GM04504 (cell line): ENCODE measurements around the gene VPS50.

ENCODE experiments used
- DNase-seq: peaks from one replicate; pipeline ENCODE4 v3.0.0-alpha.2; 2012; ENCODE audit warnings: low read depth

The VPS50 gene, protein sequence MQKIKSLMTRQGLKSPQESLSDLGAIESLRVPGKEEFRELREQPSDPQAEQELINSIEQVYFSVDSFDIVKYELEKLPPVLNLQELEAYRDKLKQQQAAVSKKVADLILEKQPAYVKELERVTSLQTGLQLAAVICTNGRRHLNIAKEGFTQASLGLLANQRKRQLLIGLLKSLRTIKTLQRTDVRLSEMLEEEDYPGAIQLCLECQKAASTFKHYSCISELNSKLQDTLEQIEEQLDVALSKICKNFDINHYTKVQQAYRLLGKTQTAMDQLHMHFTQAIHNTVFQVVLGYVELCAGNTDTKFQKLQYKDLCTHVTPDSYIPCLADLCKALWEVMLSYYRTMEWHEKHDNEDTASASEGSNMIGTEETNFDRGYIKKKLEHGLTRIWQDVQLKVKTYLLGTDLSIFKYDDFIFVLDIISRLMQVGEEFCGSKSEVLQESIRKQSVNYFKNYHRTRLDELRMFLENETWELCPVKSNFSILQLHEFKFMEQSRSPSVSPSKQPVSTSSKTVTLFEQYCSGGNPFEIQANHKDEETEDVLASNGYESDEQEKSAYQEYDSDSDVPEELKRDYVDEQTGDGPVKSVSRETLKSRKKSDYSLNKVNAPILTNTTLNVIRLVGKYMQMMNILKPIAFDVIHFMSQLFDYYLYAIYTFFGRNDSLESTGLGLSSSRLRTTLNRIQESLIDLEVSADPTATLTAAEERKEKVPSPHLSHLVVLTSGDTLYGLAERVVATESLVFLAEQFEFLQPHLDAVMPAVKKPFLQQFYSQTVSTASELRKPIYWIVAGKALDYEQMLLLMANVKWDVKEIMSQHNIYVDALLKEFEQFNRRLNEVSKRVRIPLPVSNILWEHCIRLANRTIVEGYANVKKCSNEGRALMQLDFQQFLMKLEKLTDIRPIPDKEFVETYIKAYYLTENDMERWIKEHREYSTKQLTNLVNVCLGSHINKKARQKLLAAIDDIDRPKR

DNA sequence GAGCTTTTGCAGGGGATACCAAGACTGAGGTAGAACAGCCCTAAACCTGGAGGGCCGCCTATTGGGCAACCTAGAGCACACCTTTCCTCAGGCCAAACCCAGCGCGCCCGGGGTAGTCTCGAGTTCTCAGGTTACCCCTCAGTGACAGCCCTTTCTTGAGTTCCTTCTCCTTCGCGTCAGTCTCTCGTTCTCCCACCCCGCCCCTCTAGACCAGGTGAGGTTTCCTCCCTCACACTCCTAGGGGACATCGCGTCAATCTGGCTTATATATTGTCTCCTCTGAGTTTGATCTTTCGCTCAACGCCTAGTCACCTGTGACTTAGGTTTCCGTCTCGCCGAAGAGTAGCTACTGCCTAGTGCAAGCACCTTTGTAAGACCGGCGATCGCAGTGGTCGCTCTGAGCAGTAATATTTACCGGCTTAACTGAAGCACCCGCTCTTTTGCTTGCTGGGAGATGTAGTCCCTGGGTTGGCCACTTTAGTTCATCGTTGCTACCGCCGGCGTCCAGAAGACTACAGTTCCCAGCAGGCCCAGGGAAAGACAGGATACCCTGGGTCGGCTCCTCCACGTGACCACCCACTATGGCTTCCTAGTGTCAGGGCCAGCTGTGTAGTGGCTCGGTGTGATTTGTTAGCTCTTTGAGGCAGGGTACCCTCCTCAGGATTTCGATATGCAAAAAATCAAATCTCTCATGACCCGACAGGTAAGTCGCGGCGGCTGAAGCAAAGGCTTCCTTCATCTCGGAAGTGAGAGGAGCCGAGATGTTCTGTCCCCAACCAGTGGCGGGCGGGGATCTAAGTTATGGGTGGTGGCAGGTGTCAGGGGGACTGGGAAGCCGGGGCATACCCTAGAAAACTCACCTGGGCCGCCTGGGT is at the start of gene VPS50:
VPS50 (plus strand) TSS at position 568 of the 874 bp plus-strand sequence; CDS start at position 670, 102 bp downstream.
- DNase-seq: peak; percentile 90

DNA sequence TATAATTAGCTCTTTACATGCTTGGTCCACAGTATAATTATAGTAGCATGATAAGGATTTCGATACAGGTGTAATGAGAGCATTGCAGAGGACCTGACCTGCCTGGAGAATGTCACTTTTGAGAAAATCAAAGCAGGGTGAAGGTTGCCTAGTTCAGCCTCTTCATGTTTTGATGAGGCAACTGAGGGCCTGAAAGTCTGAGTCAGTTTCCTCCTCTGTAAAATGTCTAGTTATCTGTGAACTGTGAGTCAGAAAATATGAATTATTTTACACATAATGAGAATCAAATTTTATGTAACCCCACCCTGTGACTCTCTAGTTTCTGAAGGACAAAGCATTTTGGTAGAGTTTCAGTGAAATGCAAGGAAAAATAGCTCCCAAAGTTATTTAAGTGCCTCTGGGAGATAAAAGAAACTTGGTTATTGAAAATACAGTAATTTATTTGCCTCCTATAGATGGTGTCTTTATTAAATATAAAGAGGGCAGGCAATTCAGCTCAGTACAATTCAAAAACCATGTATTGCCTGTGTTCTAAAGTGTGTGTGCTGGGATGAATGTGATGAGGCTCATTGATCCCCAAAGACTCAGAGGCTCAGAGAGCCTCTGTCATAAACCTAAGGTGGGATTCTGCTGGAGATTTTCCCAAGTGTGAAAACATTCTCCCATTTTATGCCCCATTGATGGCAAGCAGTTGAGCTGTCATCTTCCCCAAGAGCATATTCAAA is 46.7 kb upstream of the VPS50 start:
- DNase-seq: peak; percentile 6

DNA sequence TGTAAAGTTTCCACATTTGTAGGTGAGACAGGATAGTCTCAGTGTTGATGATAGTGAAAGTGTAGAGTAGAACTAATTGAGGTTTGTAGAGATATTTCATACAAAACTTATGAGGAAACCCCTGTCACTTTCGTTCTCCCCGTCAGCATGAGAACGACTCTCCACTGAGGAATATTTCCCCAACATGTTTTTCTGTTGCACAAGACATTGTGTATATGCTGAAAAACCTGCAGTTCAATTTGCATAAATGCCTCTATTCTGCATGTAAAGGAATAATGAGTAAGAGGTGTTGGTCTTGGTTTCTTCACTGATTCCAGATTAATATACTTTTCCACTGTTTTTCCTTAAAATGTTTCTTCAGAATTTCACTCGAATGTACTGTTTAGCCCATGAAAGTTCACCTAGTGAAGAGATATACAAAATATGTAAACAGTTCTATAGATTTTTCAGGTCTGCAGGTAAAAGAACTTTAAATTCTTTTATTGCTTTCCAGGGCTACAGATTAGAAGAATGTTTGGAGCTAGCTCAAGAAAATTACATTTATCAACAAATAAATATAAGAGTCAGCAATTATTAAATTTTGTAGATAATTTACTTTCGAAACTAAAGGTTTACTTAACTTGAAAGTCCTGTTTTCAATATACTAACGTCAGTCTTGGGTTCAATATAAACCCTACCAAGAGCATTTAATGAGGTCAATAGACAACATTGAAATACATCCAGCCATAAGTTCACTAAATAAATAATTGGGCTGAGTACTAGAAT is 43.1 kb upstream of the VPS50 start:
- no peak for DNase-seq

DNA sequence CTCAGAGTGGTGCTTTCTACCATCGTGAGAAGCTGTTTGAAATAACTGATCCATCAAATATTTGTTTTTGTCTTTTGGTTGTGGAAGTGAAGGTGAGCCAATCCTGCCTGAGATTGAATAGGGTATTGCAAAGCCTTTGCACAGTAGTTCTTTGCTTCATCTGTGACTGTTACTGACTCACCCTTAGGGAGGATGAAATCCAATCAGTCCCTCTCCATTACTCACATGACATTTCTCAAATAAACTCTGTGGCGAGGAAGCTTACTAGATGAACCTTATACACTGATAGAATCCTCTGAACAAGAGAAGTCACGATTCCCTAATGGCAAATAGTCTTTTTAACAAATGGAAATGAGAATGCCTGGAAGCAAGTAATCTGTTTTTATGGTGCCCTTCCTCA is 37.8 kb upstream of the VPS50 start:
- peak; percentile 3 for DNase-seq

DNA sequence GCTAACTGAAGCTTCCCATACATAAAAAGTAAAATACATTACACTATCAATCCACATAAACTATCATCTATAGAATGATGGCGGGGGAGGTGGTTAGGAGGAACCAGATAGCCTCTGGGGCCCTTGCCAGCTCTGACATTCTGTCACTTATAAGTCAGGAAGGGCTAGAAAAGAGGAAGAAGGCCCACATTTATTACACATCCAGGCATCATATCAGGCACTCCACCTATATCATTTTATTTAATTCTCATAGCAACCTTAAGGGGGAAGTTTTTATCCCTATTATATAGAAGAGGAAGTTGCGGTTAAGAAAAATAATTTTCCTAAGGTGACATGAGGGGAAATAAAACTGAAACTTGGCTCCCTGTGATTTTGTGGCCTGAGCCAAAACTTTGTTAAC is 35.8 kb upstream of the VPS50 start:
- DNase-seq: no peak

DNA sequence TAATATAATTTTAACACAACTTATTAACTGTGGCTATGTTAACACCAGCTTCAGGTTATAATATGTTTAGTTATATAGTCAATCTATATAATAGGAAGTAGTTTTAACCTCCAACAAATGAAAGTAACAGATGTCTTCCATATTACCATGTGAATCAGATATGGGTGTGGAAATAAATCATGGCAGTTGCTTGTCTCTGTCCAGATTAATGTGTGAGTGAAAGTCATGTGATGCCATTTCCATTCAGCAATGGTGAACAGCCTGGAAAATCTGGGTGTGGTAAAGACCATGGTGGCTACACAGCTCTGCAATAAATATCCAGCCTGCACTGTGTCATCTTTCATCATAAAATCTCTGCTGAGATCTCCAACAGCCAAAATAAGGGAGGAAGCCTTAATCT is 33.7 kb upstream of the VPS50 start:
- peak; percentile 3 for DNase-seq

DNA sequence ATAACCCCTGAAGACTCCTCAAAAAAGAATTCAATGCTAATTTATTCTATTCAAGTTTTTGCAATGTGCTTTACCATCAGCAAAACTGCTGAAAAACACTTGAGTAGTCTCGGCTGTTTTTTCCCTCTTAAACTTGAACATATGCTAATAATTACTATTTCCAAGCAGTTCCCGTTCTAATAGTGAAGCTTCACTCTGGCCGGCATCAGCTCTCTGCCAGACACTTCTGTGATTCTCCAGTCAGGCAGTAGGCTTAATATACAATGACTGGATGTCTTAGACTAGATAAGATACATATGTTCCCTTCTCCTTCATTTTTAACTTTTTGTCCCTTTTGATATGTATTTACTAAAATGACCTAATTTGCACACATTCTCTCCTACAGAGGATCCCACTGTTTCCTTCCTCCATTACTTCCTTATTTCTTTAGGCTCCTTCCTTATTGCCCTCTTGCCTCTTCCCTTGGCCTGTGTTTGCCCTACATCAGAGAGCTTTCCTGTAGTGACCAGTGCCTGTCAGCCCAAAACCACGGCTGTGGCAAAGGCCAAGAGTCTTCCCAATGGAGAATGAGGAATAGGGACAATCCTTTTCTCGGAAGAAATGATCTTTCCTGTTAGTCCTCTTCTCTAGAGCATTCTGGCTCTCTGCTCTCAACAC is 29.4 kb upstream of the VPS50 start:
- DNase-seq: no peak

DNA sequence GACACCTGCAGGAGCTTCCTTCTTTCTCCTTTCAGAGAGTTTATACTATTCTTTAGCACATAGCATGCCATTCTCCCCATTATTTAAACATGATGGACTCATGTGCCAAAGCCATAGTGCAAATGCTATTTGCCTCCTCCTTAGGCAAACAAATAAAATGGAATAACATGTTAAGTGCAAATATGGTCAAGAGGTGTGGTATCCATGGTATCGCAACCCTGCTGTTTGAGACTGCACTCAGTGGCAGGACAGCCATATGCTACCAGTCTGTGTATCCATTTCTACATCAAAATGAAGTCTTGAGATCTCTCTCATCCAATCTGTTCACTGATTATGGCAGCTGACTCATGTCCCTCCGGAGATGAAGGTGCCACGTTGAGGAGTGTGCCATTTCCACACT is 28.7 kb upstream of the VPS50 start:
- DNase-seq: no peak

DNA sequence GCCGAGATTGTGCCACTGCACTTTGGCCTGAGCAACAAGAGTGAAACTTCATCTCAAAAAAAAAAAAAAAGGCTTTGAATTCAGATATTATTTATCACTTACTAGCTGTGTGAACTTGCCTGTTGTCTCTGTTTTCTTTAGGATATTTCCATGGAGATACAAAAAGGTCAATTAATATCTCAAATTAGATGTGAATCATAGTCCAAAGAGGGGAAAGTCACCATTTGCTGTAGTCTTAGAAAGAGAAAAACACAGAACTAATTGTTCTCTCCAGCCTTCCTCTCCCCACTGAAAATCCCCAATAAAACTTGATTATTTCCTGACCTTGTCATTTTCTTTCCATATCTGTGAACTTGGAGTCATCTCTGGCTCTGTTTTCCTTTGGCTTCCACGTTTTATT is 27.1 kb upstream of the VPS50 start:
- DNase-seq: no peak

DNA sequence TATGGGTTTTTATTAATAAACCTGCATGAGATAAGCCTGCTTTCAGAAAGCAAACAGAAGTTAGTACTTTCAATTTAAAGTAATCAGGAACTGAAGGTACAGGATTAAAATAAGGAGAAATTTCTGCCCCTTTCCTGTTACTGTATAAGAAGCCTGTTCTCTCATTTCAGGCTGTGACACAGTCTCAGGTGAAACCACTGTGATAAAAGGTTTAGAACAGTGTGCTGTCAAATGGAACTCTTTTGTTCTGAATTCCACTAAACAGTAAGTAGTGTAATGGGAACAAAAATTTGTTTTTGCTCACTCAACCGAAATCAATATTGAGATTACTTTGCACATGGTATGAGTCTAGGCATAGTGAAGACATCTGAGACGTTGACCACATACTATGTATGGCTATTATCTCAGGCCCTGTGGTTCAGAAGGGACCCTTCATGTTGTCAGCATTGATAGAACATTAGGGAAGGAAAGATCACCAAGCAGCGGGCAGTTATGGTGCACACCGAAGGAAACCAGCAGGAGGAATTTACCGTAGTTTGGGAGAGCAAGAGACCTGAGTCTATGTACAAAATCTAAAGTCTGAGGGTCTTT is 20.8 kb upstream of the VPS50 start:
- no peak for DNase-seq

DNA sequence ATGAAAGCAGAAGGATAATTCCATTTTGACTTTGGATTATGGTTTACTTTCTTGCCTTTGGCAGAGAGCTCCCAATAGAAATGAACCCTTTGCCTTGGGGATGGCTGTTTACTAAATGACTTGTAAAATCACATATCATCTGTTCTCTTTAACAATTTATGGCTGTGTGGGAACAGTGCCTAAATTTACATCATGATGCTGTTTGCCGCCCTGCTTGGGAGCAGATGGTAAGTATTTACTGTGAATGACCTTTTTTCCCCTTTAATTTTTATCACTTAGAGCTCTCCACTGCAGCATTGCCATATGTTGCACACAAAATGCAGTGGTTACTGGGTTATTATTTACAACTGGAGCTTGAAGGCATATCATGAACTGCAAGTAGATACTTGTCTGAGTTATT is 19.3 kb upstream of the VPS50 start:
- DNase-seq: no peak

DNA sequence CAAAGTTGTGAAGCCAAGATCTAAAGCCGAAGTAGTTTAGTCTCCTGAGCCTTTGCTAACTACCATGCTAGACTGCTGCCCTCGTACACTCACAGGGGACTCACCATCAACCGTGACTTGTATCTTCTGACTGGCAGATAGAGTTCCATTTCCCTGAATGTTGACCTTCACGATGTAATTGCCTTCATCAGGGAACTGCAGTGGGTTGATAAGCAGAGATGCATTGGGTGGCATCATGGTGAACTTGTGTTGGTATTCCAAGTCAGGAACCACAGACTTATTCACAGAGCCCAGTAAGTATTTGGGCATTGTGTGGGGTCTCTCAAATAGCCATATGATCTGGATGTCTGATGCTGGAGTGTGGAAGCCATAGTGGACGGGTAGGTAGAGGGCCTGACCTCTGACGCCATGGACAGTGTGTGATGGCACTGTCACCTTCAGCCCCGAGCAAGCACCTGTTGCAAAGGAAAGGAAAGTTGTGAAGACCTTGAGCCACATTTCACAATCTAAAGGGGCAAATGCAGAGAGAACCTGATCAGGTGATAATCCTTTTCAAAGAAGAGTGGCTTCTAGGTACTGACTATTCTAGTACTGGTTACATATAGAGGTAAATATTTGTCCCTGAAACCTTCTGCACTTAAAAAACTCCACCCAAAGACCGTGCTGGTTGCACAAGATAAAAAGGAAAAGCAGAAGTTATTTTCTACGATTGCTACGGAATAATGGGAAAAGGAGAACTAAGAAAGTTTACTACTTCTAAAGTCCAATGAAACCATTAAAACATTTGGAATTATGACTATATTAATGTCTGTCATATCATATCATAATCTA is 13.0 kb upstream of the VPS50 start:
- no peak for DNase-seq

DNA sequence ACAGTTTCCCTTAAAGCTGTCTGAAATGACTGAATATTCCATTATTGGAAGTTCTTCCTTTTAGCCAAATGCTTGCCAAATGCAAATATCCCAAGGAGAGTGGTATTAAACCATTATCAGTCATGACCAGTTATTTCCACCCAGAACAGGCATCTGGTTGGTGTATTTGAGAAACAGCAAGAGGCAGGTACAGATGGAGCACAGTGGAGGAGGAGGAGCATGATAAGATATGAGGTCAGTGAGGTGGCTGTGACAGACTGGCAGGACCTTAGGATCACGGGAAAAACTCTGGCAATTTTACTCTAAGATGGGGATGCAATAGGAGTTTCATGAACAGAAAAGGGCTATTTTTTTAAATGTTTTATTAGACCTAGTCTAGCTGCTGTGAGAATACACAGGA is 12.3 kb upstream of the VPS50 start:
- DNase-seq: no peak

DNA sequence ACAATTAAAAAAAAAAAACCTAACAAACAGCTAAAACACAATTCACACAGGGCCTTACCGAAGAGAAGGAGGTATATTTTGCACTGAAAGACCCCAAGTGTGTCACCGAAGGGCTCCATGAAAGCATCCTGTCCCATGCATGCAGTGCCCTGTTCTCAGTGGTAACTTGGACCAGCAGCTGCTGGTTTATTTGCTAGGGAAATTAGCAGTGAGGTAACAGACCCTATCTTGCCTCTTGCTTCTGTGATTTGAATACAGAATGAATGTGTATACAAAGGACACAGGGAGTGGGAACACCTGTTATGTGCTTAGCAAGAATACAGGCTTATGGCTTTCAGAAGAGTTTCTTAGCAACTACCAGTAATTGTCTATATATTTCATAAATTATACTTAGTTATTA is 5.9 kb upstream of the VPS50 start, which contains the start of gene HEPACAM2:
HEPACAM2 (minus strand) TSS at position 160 of the 400 bp plus-strand sequence.
- DNase-seq: no peak

DNA sequence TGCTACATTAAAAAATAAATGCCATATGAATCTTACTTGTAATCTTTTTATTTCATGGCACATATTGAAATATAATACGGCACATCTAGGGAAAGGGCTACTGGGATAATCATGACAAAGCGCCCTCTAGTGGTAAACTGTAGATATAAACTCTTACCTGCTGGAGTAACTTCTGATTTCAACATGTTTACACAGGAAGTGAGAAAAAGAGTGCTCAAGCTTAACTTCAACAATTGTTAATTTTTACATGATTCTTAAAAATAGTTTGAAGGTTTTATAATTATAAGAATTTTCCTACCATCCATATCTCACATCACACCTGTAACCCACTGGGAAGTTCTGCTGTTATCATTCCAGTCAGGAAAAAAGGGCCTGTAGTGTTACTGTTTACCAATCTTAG is 3.9 kb upstream of the VPS50 start:
- DNase-seq: peak; percentile 24

DNA sequence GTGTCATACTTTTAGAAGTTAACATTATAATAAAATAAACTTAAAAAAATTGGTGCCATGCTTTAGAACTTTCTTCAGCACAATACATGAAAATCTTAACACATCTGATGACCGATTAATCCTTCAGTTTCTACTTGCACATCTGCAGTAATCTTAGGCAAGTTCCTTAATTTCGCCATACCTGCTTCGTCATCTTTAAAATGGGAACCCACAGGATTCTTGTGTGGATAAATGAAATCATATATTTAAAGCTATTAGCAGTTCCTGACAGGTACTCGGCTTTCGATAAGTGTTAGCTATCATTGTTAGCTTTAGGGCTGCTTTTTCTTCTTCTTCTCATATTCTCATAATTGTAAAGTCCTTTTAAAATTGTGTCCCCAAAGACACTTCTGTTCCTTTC is 907 bp upstream of the VPS50 start:
- DNase-seq: no peak

DNA sequence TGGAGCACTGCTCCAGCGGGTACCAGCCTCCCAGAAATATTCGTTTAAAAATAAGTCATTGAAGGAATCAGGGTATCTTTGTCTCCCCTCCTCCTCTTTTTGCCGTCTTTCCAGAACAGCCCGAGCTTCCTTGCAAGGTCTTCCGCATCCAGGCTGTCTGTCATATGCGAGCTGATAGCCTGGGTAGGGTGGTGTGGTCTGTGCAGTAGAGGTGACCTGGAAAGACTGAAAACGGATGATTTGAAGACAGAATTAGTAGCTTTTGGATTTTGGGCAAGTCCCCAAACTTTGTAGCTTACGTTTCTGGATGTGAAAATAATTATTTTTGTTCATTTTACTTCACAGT is 480 bp downstream of the VPS50 start:
- no peak for DNase-seq

DNA sequence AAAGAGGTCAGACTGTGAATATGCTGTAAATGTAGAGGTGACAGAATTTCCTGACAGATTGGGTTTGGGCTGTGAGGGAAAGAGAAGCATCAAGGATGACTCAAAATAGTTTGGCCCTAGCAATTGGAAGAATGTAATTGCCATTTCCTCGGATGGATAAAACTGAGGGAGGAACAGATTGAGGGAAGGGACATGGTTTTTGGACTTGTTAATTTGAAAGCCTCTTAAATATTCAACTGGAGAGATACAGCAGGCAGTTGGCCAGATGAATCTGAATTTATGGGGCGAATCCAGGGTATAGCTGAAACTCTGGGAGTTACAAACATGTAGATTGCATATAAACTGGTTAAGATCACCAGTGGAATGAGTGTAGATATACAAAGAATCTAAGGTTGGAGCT is 3.4 kb downstream of the VPS50 start:
- no peak for DNase-seq

DNA sequence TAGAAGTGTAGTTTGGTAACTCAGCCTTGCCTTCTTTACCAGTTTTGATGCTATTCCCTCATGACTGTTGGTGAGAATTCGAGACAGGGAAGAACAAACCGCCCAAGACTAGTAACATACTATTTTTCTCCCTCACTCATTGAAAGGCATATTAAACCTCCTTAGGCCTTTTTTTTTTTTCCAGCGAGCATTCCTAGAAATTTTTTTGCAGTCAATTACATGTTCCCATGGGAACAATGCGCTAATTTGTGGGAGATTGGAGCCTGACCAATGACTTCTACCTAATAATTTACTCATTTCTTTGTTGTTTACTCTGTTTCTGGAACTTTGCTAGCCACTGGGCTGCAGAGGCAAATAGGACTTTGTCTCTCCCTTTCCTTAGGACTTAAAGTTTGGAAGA is 6.0 kb downstream of the VPS50 start:
- DNase-seq: no peak
